HEK293 (cell line): ENCODE measurements around the gene STARD13.

ENCODE experiments used
- CTCF ChIA-PET: fragments of 350-600 bp; formaldehyde crosslinking; extraction: SDS; loops from one replicate; lab custom pipeline; 2021; ENCODE audit warnings: antibody characterized with exemption; lab: Yijun Ruan, JAX
- POLR2A ChIA-PET: fragments of 300-600 bp; formaldehyde crosslinking; extraction: SDS; loops from one replicate; lab custom pipeline; 2020; ENCODE audit warnings: antibody characterized with exemption, inconsistent platforms; lab: Yijun Ruan, JAX
- H3K27ac ChIP-seq: fragments of 200-500 bp; sonication (Bioruptor generic); 2 replicates; pipeline ENCODE4 v1.5.1; 2014; ENCODE audit warnings: low read depth, low read length, control low read depth, inconsistent platforms; ENCODE audit errors: extremely low read depth
- H3K36me3 ChIP-seq, 2 experiments: fragments of 200-500 bp in 1 of 2; sonication (Bioruptor generic) in 1 of 2; 1 replicate in 1 of 2; 2 replicates in 1 of 2; pipeline ENCODE4 v1.5.1; 2014 to 2017; ENCODE audit warnings: inconsistent platforms in 2 of 2, low read length in 2 of 2; ENCODE audit not compliant: control insufficient read depth in 2 of 2, insufficient read depth in 1 of 2
- H3K4me1 ChIP-seq: fragments of 200-500 bp; sonication (Bioruptor generic); 2 replicates; pipeline ENCODE4 v1.5.1; 2014; ENCODE audit warnings: mild to moderate bottlenecking, low read length, inconsistent platforms; ENCODE audit not compliant: control insufficient read depth, insufficient read depth
- H3K4me3 ChIP-seq: 2 replicates; pipeline ENCODE4 v1.5.1; 2011; ENCODE audit warnings: low read depth, mild to moderate bottlenecking, control low read depth, low read length, moderate library complexity
- H3K9me3 ChIP-seq: fragments of 200-500 bp; sonication (Bioruptor generic); 2 replicates; pipeline ENCODE4 v1.5.1; 2014; ENCODE audit warnings: low read depth, low read length, inconsistent platforms; ENCODE audit not compliant: control insufficient read depth, insufficient read depth
- EGR2 ChIP-seq: fragments of 450-650 bp; formaldehyde crosslinking; IDR thresholded peaks from 2 replicates; pipeline ENCODE4 v1.5.1; 2016; ENCODE audit warnings: low read depth, missing biosample characterization, missing genetic modification characterization
- KLF10 ChIP-seq: fragments of 450-650 bp; IDR thresholded peaks from 2 replicates; pipeline ENCODE4 v1.5.1; 2018; ENCODE audit warnings: missing biosample characterization, mild to moderate bottlenecking, missing genetic modification characterization
- MYNN ChIP-seq: fragments of 450-650 bp; formaldehyde crosslinking; IDR thresholded peaks from 2 replicates; pipeline ENCODE4 v1.5.1; 2016; ENCODE audit warnings: missing biosample characterization, missing genetic modification characterization, borderline replicate concordance
- ZNF10 ChIP-seq: fragments of 450-650 bp; formaldehyde crosslinking; IDR thresholded peaks from 2 replicates; pipeline ENCODE4 v1.5.1; 2017; ENCODE audit warnings: missing biosample characterization, missing genetic modification characterization
- ZNF114 ChIP-seq: fragments of 450-650 bp; formaldehyde crosslinking; IDR thresholded peaks from 2 replicates; pipeline ENCODE4 v1.5.0; 2017; ENCODE audit warnings: missing biosample characterization, missing genetic modification characterization
- ZNF146 ChIP-seq: fragments of 450-650 bp; formaldehyde crosslinking; IDR thresholded peaks from 2 replicates; pipeline ENCODE4 v1.5.1; 2016; ENCODE audit warnings: missing biosample characterization, missing genetic modification characterization
- ZNF19 ChIP-seq: fragments of 450-650 bp; formaldehyde crosslinking; IDR thresholded peaks from 2 replicates; pipeline ENCODE4; 2016; ENCODE audit warnings: missing biosample characterization, missing genetic modification characterization, low read depth
- ZNF292 ChIP-seq: fragments of 450-650 bp; formaldehyde crosslinking; IDR thresholded peaks from 2 replicates; pipeline ENCODE4 v1.5.1; 2016; ENCODE audit warnings: low read depth, missing biosample characterization, missing genetic modification characterization, borderline replicate concordance
- ZNF585B ChIP-seq: fragments of 450-650 bp; formaldehyde crosslinking; IDR thresholded peaks from 2 replicates; pipeline ENCODE4 v1.5.1; 2016; ENCODE audit warnings: missing biosample characterization, missing genetic modification characterization
- ZNF600 ChIP-seq: fragments of 450-650 bp; formaldehyde crosslinking; IDR thresholded peaks from 2 replicates; pipeline ENCODE4 v1.5.1; 2016; ENCODE audit warnings: missing biosample characterization, missing genetic modification characterization
- ZNF658 ChIP-seq: fragments of 450-650 bp; formaldehyde crosslinking; IDR thresholded peaks from 2 replicates; pipeline ENCODE4; 2016; ENCODE audit warnings: missing biosample characterization, missing genetic modification characterization
- TF ChIP-seq, protein P1 (sequence below): fragments of 450-650 bp; formaldehyde crosslinking; IDR thresholded peaks from 2 replicates; pipeline ENCODE4 v1.5.1; 2016; ENCODE audit warnings: missing biosample characterization, missing genetic modification characterization
- TF ChIP-seq, protein P2 (sequence below): fragments of 450-650 bp; formaldehyde crosslinking; IDR thresholded peaks from 2 replicates; pipeline ENCODE4 v1.5.1; 2017; ENCODE audit warnings: missing biosample characterization, missing genetic modification characterization
- TF ChIP-seq, protein P3 (sequence below): fragments of 450-650 bp; formaldehyde crosslinking; IDR thresholded peaks from 2 replicates; pipeline ENCODE4 v1.5.1; 2016; ENCODE audit warnings: missing biosample characterization, missing genetic modification characterization
- TF ChIP-seq, protein P4 (sequence below): fragments of 450-650 bp; formaldehyde crosslinking; IDR thresholded peaks from 2 replicates; pipeline ENCODE4 v1.5.1; 2016; ENCODE audit warnings: missing biosample characterization, missing genetic modification characterization
- TF ChIP-seq, protein P5 (sequence below): fragments of 450-650 bp; formaldehyde crosslinking; IDR thresholded peaks from 2 replicates; pipeline ENCODE4 v1.5.1; 2016; ENCODE audit warnings: missing biosample characterization, missing genetic modification characterization

Gene STARD13

DNA sequence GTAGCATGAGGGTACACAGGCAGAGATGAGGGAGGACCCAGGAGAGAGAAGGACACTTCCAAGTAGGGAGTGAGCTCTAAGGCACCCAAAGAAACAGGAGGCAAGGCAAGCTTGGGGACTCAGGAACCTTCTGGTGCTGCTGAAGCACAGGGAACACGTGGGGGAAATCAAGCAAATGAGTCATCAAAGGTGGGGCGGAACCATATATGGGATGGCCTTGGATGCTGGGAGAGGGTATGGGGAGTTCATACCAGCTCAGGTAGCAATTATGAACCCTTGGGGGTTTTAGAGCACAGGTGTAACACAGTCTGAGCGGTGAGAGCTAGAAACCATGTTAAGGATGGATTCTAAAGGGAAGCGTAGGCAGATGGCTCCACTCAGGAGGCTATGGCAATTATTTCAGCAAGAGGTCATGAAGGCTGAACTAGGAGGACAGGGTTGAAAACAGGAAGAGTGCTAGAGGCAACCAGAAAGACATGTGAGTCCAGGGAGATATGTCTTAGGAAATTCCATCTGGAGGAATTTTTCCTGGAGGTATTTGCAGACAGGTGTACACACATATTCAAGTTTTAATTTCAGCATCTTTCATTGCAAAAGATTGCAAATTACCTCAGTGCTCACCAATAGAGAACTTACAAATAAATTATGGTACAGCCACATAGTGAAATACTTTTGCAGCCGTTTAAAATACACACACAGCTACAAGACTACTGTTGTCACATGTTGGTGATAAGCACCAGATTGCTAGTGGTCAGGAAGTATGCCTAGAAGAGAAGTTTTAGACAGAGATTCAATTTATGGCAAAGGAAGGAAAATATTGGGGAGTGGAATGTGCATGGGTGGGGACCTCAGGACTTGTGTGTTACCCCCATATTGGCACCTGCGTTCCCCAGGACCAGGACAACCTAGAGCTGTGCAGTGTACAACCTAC is 77.0 kb downstream of the STARD13 start:
- H3K27ac ChIP-seq, result no peak overlapping the region
- H3K4me3 ChIP-seq, result no peak overlapping the region
- TF ChIP-seq ZNF585B (tag by site-specific recombination), result no peak
- no peak for TF ChIP-seq ZNF10 (tag by site-specific recombination)
- no peak for TF ChIP-seq ZNF292
- TF ChIP-seq, protein P1, sequence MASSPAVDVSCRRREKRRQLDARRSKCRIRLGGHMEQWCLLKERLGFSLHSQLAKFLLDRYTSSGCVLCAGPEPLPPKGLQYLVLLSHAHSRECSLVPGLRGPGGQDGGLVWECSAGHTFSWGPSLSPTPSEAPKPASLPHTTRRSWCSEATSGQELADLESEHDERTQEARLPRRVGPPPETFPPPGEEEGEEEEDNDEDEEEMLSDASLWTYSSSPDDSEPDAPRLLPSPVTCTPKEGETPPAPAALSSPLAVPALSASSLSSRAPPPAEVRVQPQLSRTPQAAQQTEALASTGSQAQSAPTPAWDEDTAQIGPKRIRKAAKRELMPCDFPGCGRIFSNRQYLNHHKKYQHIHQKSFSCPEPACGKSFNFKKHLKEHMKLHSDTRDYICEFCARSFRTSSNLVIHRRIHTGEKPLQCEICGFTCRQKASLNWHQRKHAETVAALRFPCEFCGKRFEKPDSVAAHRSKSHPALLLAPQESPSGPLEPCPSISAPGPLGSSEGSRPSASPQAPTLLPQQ (tag by site-specific recombination), result no peak
- no peak for TF ChIP-seq ZNF146
- no peak for TF ChIP-seq MYNN (tag by site-specific recombination)
- TF ChIP-seq, protein P2, sequence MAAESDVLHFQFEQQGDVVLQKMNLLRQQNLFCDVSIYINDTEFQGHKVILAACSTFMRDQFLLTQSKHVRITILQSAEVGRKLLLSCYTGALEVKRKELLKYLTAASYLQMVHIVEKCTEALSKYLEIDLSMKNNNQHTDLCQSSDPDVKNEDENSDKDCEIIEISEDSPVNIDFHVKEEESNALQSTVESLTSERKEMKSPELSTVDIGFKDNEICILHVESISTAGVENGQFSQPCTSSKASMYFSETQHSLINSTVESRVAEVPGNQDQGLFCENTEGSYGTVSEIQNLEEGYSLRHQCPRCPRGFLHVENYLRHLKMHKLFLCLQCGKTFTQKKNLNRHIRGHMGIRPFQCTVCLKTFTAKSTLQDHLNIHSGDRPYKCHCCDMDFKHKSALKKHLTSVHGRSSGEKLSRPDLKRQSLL (tag by site-specific recombination), result no peak
- TF ChIP-seq, protein P3, sequence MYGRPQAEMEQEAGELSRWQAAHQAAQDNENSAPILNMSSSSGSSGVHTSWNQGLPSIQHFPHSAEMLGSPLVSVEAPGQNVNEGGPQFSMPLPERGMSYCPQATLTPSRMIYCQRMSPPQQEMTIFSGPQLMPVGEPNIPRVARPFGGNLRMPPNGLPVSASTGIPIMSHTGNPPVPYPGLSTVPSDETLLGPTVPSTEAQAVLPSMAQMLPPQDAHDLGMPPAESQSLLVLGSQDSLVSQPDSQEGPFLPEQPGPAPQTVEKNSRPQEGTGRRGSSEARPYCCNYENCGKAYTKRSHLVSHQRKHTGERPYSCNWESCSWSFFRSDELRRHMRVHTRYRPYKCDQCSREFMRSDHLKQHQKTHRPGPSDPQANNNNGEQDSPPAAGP (tag by site-specific recombination), result 0 out of 2 replicates have a peak, but pooled peaks have one; percentile 25
- TF ChIP-seq ZNF600 (tag by site-specific recombination), result 0 out of 2 replicates have a peak, but pooled peaks have one; percentile 14
- TF ChIP-seq ZNF114 (tag by site-specific recombination), result no peak
- TF ChIP-seq ZNF658 (tag by site-specific recombination), result no peak
- TF ChIP-seq, protein P4, sequence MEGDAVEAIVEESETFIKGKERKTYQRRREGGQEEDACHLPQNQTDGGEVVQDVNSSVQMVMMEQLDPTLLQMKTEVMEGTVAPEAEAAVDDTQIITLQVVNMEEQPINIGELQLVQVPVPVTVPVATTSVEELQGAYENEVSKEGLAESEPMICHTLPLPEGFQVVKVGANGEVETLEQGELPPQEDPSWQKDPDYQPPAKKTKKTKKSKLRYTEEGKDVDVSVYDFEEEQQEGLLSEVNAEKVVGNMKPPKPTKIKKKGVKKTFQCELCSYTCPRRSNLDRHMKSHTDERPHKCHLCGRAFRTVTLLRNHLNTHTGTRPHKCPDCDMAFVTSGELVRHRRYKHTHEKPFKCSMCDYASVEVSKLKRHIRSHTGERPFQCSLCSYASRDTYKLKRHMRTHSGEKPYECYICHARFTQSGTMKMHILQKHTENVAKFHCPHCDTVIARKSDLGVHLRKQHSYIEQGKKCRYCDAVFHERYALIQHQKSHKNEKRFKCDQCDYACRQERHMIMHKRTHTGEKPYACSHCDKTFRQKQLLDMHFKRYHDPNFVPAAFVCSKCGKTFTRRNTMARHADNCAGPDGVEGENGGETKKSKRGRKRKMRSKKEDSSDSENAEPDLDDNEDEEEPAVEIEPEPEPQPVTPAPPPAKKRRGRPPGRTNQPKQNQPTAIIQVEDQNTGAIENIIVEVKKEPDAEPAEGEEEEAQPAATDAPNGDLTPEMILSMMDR (tag by site-specific recombination), result no peak
- H3K9me3 ChIP-seq, result no peaks in the 10 kb centered on the region
- CTCF ChIA-PET, result no interaction called here
- POLR2A ChIA-PET, result no interaction called here
- H3K4me1 ChIP-seq, result peaks cover 8% of the 10 kb centered on the region
- H3K36me3 ChIP-seq, result no peaks in the 10 kb centered on the region

DNA sequence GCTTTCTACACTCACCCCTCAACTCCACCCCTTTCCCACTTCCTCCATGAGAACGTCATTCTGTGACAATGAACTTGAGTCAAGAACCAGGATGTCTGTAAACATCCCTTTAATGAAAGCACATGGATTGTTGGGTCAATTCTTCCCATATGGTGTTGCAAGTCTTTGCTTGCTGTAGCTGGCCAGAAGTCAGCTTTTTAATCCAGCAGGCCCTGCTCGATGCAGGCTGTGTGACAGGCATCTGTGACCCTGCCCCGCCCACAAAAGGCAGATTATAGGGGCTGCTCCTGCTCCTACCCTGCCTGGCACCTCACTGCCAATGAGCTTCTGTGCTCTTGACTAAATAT is 78.0 kb downstream of the STARD13 start:
- H3K27ac ChIP-seq, result no peak overlapping the region
- ChIA-PET POLR2A (no interaction called here), CTCF (no interaction called here)
- H3K9me3 ChIP-seq, result no peaks in the 10 kb centered on the region
- H3K4me1 ChIP-seq, result no peaks in the 10 kb centered on the region
- TF ChIP-seq ZNF19 (tag by site-specific recombination) (no peak), KLF10 (tag by site-specific recombination) (0 out of 2 replicates have a peak, but pooled peaks have one; percentile 18)
- H3K36me3 ChIP-seq, result no peaks in the 10 kb centered on the region
- H3K4me3 ChIP-seq, result no peak overlapping the region

DNA sequence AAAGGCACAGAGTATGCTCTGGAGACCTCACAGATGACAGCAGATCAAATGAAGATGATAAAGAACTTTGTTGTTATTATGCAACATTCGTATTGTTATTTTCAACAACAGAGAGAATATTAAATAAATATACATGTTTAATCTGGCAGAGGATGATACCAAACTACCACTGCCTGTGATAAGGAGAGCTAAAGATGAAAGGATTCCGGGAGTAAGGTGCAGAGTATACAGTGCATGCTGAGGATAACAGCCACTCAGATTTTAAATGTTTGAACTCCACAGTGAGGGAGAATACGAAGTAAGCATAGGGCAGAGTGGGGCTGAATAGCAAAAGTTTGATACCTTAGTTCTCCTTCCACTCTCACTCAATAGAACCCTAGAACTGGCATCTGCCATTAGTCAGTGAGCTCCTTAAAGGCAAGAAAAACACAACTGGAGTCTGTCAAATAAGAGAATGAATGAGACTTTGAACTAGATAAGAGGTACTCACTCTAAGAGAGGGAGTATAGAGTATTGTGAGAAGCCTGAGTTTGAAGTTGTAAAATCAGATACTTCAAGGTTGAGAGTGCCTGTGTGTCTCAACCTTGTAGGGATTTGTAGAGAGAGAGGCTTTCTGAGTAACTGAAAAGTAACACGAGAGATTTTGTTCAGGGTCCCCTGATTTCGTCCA is 78.5 kb downstream of the STARD13 start:
- Histone ChIP-seq H3K9me3 (no peaks in the 10 kb centered on the region), H3K27ac (no peak overlapping the region), H3K36me3 (no peaks in the 10 kb centered on the region), H3K4me3 (no peak overlapping the region), H3K4me1 (no peaks in the 10 kb centered on the region)
- CTCF ChIA-PET, result no interaction called here
- TF ChIP-seq, protein P2 (tag by site-specific recombination), result no peak
- TF ChIP-seq EGR2 (tag by site-specific recombination), result no peak
- TF ChIP-seq, protein P5, sequence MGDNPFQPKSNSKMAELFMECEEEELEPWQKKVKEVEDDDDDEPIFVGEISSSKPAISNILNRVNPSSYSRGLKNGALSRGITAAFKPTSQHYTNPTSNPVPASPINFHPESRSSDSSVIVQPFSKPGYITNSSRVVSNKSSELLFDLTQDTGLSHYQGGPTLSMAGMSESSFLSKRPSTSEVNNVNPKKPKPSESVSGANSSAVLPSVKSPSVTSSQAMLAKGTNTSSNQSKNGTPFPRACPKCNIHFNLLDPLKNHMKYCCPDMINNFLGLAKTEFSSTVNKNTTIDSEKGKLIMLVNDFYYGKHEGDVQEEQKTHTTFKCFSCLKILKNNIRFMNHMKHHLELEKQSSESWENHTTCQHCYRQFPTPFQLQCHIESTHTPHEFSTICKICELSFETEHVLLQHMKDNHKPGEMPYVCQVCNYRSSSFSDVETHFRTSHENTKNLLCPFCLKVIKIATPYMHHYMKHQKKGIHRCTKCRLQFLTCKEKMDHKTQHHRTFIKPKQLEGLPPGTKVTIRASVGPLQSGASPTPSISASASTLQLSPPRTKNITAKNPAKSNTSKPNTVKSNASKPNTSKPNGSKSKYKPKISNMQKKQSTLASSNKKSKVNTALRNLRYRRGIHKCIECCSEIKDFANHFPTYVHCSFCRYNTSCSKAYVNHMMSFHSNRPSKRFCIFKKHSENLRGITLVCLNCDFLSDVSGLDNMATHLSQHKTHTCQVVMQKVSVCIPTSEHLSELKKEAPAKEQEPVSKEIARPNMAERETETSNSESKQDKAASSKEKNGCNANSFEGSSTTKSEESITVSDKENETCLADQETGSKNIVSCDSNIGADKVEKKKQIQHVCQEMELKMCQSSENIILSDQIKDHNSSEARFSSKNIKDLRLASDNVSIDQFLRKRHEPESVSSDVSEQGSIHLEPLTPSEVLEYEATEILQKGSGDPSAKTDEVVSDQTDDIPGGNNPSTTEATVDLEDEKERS, result no peak
- POLR2A ChIA-PET, result no interaction called here
